A549 (cell line): ENCODE data around the gene TBC1D22A. TPM values are rescaled to one million over a fixed set of nuclear protein-coding genes. Genes with fewer than 3 reads are reported as not detected.

ENCODE experiments used
- ATAC-seq, 2 experiments: fragments of 200-7000 bp in 1 of 2; fragments of >200 bp in 1 of 2; cut with Nextera tagmentation in 1 of 2; cut with Tn5 transposase in 1 of 2; 3 replicates each; pipeline versions ENCODE4 v1.8.0 to v1.9.1; 2018 to 2020; ENCODE audit warnings: mild to moderate bottlenecking in 1 of 2, moderate library complexity in 1 of 2
- CTCF ChIA-PET: fragments of 300-600 bp; sonication (Branson Sonifier 250); formaldehyde crosslinking; extraction: SDS; loops from one replicate; lab custom pipeline; 2021; ENCODE audit warnings: antibody characterized with exemption, inconsistent platforms; lab: Yijun Ruan, JAX
- POLR2A ChIA-PET: fragments of 350-600 bp; formaldehyde crosslinking; extraction: SDS; loops from one replicate; lab custom pipeline; 2021; ENCODE audit warnings: antibody characterized with exemption, inconsistent platforms; lab: Yijun Ruan, JAX
- DNase-seq, 2 experiments: peaks; one replicate each; pipeline versions ENCODE4 v3.0.0 to v3.0.0-alpha.2; 2011 to 2016; ENCODE audit warnings: low read depth in 1 of 2, low spot score in 1 of 2
- FAIRE-seq: peaks from 2 replicates; lab custom pipeline; 2011; peaks lifted over from hg19 to GRCh38; lab: Jason Lieb, UNC
- H3K27ac ChIP-seq, 2 experiments: fragments of >200 bp; sonication (Bioruptor Twin); formaldehyde crosslinking; 3 replicates each; pipeline ENCODE4 v1.5.1; 2016 to 2017
- H3K4me1 ChIP-seq: fragments of >200 bp; sonication (Bioruptor Twin); formaldehyde crosslinking; 3 replicates; pipeline ENCODE4 v1.6.1; 2016
- H3K4me2 ChIP-seq: fragments of >200 bp; sonication (Bioruptor Twin); formaldehyde crosslinking; 3 replicates; pipeline ENCODE4 v1.6.1; 2016
- H3K4me3 ChIP-seq: fragments of >200 bp; sonication (Bioruptor Twin); formaldehyde crosslinking; 3 replicates; pipeline ENCODE4 v1.5.1; 2016
- H3K9me3 ChIP-seq: fragments of >200 bp; sonication (Bioruptor Twin); formaldehyde crosslinking; 3 replicates; pipeline ENCODE4 v1.6.1; 2016
- ATOH8 ChIP-seq: fragments of 250-450 bp; sonication (Bioruptor Pico); IDR thresholded peaks from 2 replicates; pipeline ENCODE4 v1.5.0; 2020; ENCODE audit warnings: low read depth, mild to moderate bottlenecking, moderate library complexity
- BCL3 ChIP-seq: fragments of >200 bp; sonication (Bioruptor Twin); formaldehyde crosslinking; IDR thresholded peaks from 3 replicates; pipeline ENCODE4 v1.6.1; 2016
- BHLHE40 ChIP-seq: IDR thresholded peaks from 2 replicates; pipeline ENCODE4 v1.6.1; 2012; ENCODE audit warnings: low read depth, low read length, inconsistent platforms
- CBX8 ChIP-seq: fragments of 200-600 bp; sonication (generic); IDR thresholded peaks from 2 replicates; pipeline ENCODE4 v1.6.1; 2016
- CHD2 ChIP-seq: fragments of 150-350 bp; IDR thresholded peaks from 2 replicates; pipeline ENCODE4 v1.6.1; 2014; ENCODE audit warnings: low read length; ENCODE audit not compliant: partially characterized antibody
- CTCF ChIP-seq: fragments of >200 bp; sonication (Bioruptor Twin); formaldehyde crosslinking; IDR thresholded peaks from 3 replicates; pipeline ENCODE4 v1.5.1; 2016
- ELK1 ChIP-seq: fragments of 150-350 bp; IDR thresholded peaks from 2 replicates; pipeline ENCODE4 v1.6.1; 2014; ENCODE audit warnings: low read depth, mild to moderate bottlenecking, low read length
- FOSB ChIP-seq: fragments of 250-450 bp; sonication (Bioruptor Pico); IDR thresholded peaks from 2 replicates; pipeline ENCODE4 v1.5.0; 2020; ENCODE audit warnings: mild to moderate bottlenecking, moderate library complexity
- FOXS1 ChIP-seq: fragments of 250-450 bp; sonication (Bioruptor Pico); IDR thresholded peaks from 2 replicates; pipeline ENCODE4 v1.5.0; 2020; ENCODE audit warnings: mild to moderate bottlenecking, moderate library complexity
- GATA3 ChIP-seq: IDR thresholded peaks from 2 replicates; pipeline ENCODE4 v1.6.1; 2012; ENCODE audit warnings: borderline replicate concordance
- HOXA7 ChIP-seq: fragments of 250-450 bp; sonication (Bioruptor Pico); IDR thresholded peaks from 2 replicates; pipeline ENCODE4 v1.5.0; 2020; ENCODE audit warnings: mild to moderate bottlenecking, moderate library complexity
- KDM1A ChIP-seq: fragments of 200-600 bp; sonication (generic); IDR thresholded peaks from 2 replicates; pipeline ENCODE4 v1.6.1; 2016; ENCODE audit warnings: low read depth, mild to moderate bottlenecking
- MAFK ChIP-seq: fragments of 450-650 bp; IDR thresholded peaks from 2 replicates; pipeline ENCODE4 v1.6.1; 2014; ENCODE audit not compliant: partially characterized antibody
- MAX ChIP-seq: IDR thresholded peaks from 2 replicates; pipeline ENCODE4 v1.6.1; 2012
- MAZ ChIP-seq: fragments of 150-350 bp; IDR thresholded peaks from 2 replicates; pipeline ENCODE4 v1.6.1; 2014; ENCODE audit warnings: antibody characterized with exemption, low read depth, low read length, borderline replicate concordance
- MYC ChIP-seq: IDR thresholded peaks from 2 replicates; pipeline ENCODE4 v1.6.1; 2012; ENCODE audit warnings: mild to moderate bottlenecking, inconsistent platforms, low read length, improper control_type of control experiment, borderline replicate concordance
- NR3C1 ChIP-seq: fragments of >200 bp; sonication (Bioruptor Twin); formaldehyde crosslinking; IDR thresholded peaks from 3 replicates; pipeline ENCODE4 v1.6.1; 2017
- PBX3 ChIP-seq: IDR thresholded peaks from 2 replicates; pipeline ENCODE4 v1.6.1; 2012
- POLR2A ChIP-seq: IDR thresholded peaks from 2 replicates; pipeline ENCODE4 v1.6.1; 2012; ENCODE audit warnings: mild to moderate bottlenecking, low read length
- RAD21 ChIP-seq, 2 experiments: fragments of >200 bp in 1 of 2; sonication (Bioruptor Twin) in 1 of 2; formaldehyde crosslinking in 1 of 2; IDR thresholded peaks in 1 of 2; conservative IDR thresholded peaks in 1 of 2; 2 replicates in 1 of 2; 3 replicates in 1 of 2; pipeline ENCODE4 v1.6.1; 2012 to 2018; ENCODE audit warnings: inconsistent platforms in 1 of 2
- RFX5 ChIP-seq: fragments of 450-650 bp; IDR thresholded peaks from 2 replicates; pipeline ENCODE4 v1.7.1; 2014; ENCODE audit warnings: antibody characterized with exemption, mild to moderate bottlenecking, moderate library complexity
- SMC3 ChIP-seq: fragments of >200 bp; sonication (Bioruptor Twin); formaldehyde crosslinking; IDR thresholded peaks from 3 replicates; pipeline ENCODE4 v1.6.1; 2018; ENCODE audit warnings: inconsistent platforms
- TFCP2L1 ChIP-seq: fragments of 250-450 bp; sonication (Bioruptor Pico); IDR thresholded peaks from 2 replicates; pipeline ENCODE4 v1.5.0; 2021; ENCODE audit warnings: mild to moderate bottlenecking
- TP53 ChIP-seq: fragments of 250-450 bp; sonication (Bioruptor Pico); IDR thresholded peaks from 2 replicates; pipeline ENCODE4 v1.5.0; 2021; ENCODE audit warnings: mild to moderate bottlenecking, moderate library complexity
- ZC3H11A ChIP-seq: fragments of 450-650 bp; IDR thresholded peaks from 2 replicates; pipeline ENCODE4 v1.6.1; 2014; ENCODE audit warnings: antibody characterized with exemption, mild to moderate bottlenecking
- ZFP36 ChIP-seq: fragments of 450-650 bp; IDR thresholded peaks from 2 replicates; pipeline ENCODE4 v1.6.1; 2014; ENCODE audit warnings: borderline replicate concordance; ENCODE audit not compliant: partially characterized antibody
- WGBS: methylation state at CpG from one replicate; pipeline ENCODE4 v1.1.6; 2017; ENCODE audit errors: missing lambda C conversion rate; 5-methylcytosine and 5-hydroxymethylcytosine counted together
- polyA plus RNA-seq, 4 experiments: library from polyadenylated mRNA; depleted of rRNA in 3 of 4; stranded (reverse); fragments of >200 nt; fragmentation: RNase III in 1 of 4; extraction: RNeasy Plus Mini Kit Qiagen cat#74134 plus additional on column Dnase treatment in 1 of 4; gene quantifications; 2 replicates in 3 of 4; 3 replicates in 1 of 4; pipeline ENCODE4 v1.2.3, GENCODE V29; 2011 to 2017

TBC1D22A gene
- polyA plus RNA-seq, 2 of the 4 experiments (the other 2 are of a cell fraction) = 8.9 to 10.8 TPM

GRCh38 chr22:47210686-47211085 is 448.2 kb downstream of the TBC1D22A start:
- no peak overlapping the region for H3K4me2 ChIP-seq
- POLR2A ChIA-PET = no interaction called here
- no peak for ATAC-seq
- 69% methylated on average over 9 of the region's 9 CpGs for WGBS
- DNase-seq = no peak
- H3K4me1 ChIP-seq = no peaks in the 10 kb centered on the region
- TF ChIP-seq ATOH8 (CRISPR knock-in tag) = no peak
- no peak for TF ChIP-seq TFCP2L1 (CRISPR knock-in tag)
- no peak for TF ChIP-seq NR3C1
- no peak for TF ChIP-seq FOSB
- TF ChIP-seq ELK1 = no peak
- no peak for TF ChIP-seq HOXA7
- no peak for TF ChIP-seq KDM1A
- no peak for TF ChIP-seq GATA3
- no peak for TF ChIP-seq BCL3
- TF ChIP-seq, all 56 proteins: peak for 0
- Histone ChIP-seq H3K9me3 (no peaks in the 10 kb centered on the region; the same call in 2 of the 3 replicates), H3K27ac (no peak overlapping the region), H3K4me3 (no peak overlapping the region)
- CTCF ChIA-PET = interaction anchor here (1.0 kb wide), 1 partner anchor 11 kb away, joined by 3 read pairs; no protein-coding TSS in a partner anchor
- FAIRE-seq = no peak

GRCh38 chr22:47213571-47214230 is 451.3 kb downstream of the TBC1D22A start:
- TF ChIP-seq MAX = no peak
- TF ChIP-seq SMC3 = peak; percentile 39
- peak; percentile 39 to 60; a peak in 4 of 5 replicates for TF ChIP-seq RAD21 (conservative IDR thresholded peaks at IDR 0.05 in 1 of 2, IDR thresholded peaks at IDR 0.05 in 1 of 2)
- no peak for TF ChIP-seq CBX8
- peak; percentile 31 for TF ChIP-seq CTCF
- no peaks in the 10 kb centered on the region for H3K4me1 ChIP-seq
- no peak overlapping the region for H3K4me3 ChIP-seq
- DNase-seq (peak; percentile 17 to 28), FAIRE-seq (no peak), ATAC-seq (peak in 1 of 2 experiments; percentile 68; a peak in 4 of 6 replicates)
- 53% methylated on average over 12 of the region's 16 CpGs for WGBS
- no peak overlapping the region for H3K27ac ChIP-seq
- ChIA-PET CTCF (no interaction called here), POLR2A (no interaction called here)
- H3K4me2 ChIP-seq = no peak overlapping the region
- no peaks in the 10 kb centered on the region; the same call in 2 of the 3 replicates for H3K9me3 ChIP-seq

GRCh38 chr22:47215851-47216250 is 453.4 kb downstream of the TBC1D22A start:
- WGBS = 48% methylated on average over 5 of the region's 5 CpGs
- no peaks in the 10 kb centered on the region for H3K4me1 ChIP-seq
- H3K27ac ChIP-seq = no peak overlapping the region
- CTCF ChIA-PET = no interaction called here
- H3K9me3 ChIP-seq = no peaks in the 10 kb centered on the region; the same call in 2 of the 3 replicates
- ATAC-seq (no peak), FAIRE-seq (no peak), DNase-seq (no peak)
- POLR2A ChIA-PET = no interaction called here
- no peak overlapping the region for H3K4me2 ChIP-seq
- H3K4me3 ChIP-seq = no peak overlapping the region
- TF ChIP-seq MYC = no peak
- TF ChIP-seq POLR2A = no peak
- TF ChIP-seq MAZ = no peak
- TF ChIP-seq BHLHE40 = no peak
- no peak for TF ChIP-seq FOXS1
- no peak for TF ChIP-seq CBX8
- TF ChIP-seq CTCF = no peak
- TF ChIP-seq RAD21 (conservative IDR thresholded peaks at IDR 0.05 in 1 of 2, IDR thresholded peaks at IDR 0.05 in 1 of 2) = no peak
- TF ChIP-seq HOXA7 = no peak
- no peak for TF ChIP-seq ZFP36
- no peak for TF ChIP-seq RFX5
- no peak for TF ChIP-seq TP53 (CRISPR knock-in tag)
- no peak for TF ChIP-seq PBX3
- TF ChIP-seq MAFK = no peak
- no peak for TF ChIP-seq CHD2
- TF ChIP-seq ZC3H11A = no peak
